IPS-NIHi11 (cell line): ENCODE data around the gene TUBB.
A peak's percentile ranks its signal among the peaks of the same experiment; 100 is the strongest.
"Not testable (repeated sequence)": the region's sequence is repeated elsewhere in the genome, so short reads cannot be mapped to it uniquely, and the experiment has no call there.

Experiments
- DNase-seq: peaks from one replicate; pipeline ENCODE4 v3.0.0; 2012; ENCODE audit warnings: mixed read lengths, low spot score

Gene TUBB

DNA sequence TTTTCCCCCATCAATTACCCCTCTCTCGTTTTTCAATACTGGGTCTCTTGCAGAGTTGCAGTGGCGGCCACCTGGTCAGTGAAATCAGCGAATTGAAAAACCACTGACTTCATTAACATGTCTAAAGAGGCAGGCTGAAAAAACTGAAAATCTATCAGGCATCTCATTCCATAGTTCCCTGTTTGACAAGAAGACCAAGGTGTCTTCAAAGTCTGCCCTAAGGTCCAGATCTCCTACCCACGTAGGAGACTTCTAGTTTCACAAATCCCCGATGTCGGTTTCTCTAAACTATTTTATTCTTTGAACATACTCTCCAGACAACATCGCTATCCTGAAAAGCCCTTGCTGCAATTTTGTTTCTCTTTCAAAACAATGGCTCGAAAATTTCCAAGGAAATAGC lies 796 bp upstream of the TUBB start:
- DNase-seq = no peak

DNA sequence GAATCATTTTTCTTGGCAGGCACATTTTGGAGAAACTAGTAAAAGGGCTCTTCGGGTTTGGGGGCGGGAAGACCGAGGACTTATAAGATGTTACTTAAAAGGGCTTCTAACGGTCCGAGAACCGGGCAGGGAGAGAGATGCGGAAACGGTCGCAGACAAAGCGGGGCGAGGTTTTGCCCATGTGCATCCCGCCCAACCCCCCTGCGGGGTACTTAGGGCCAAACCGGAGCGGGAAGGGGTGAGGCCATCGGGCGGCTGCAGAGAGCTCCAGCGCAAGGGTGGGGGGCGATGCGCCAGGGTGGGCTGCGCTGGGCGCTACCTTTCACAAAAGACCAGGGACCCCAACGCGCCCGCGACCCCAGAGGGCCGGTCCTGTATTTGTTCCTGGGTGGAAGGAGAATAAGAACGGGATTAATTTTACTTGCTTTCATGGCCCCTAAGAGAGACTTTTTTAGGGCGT lies 616 bp downstream of the TUBB start:
- DNase-seq = peak; percentile 20

DNA sequence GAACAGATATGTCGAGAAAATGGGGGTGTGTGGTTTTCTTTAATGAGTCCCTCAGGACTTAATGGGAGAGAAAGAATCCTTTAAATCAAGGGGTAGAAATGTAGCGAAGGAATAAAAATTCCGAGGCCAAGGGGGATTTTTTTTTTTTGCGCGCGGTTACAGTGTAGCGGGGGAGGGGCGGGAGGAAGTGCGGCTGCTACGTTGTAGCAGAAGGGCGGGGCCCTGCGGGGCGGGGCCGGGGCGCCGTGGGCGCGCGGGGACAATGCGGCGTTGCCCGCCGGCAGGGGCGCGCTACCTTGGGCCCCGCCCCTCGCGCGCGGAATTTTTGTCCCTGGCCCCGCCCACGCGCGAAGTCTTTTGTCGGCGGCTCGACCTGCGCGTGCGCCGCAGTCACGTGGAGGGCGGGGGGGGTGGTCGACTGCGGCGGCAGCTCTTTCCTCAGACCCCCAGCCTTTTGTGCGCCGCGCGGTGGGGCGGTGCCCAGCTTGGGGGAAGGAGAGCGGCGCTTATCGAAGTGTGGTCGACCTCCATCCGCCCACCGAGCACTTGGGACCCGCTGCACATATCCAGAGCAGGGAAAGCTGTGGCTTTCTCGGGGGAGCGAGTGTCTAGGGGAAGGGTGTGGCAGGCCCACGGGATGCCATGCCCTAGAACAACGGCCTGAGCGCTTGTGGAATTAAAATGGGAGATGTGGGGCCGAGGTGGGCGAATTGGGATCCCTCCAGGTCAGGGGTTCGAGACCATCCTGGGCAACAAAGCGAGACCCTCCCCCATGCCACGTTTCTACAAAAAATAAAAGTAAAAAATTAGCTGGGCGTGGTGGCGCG lies 1.3 kb downstream of the TUBB start:
- DNase-seq = peak; percentile 74

DNA sequence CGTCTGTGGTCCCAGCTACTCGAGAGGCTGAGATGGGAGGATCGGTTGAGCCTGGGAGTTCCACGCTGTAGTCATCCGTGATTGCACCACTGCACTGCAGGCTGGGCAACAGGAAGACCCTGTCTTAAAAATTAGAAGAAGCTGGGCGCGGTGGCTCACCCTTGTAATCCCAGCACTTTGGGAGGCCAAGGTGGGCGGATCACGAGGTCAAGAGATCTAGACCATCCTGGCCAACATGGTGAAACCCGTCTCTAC lies 1.8 kb downstream of the TUBB start:
- not testable (repeated sequence) for DNase-seq

DNA sequence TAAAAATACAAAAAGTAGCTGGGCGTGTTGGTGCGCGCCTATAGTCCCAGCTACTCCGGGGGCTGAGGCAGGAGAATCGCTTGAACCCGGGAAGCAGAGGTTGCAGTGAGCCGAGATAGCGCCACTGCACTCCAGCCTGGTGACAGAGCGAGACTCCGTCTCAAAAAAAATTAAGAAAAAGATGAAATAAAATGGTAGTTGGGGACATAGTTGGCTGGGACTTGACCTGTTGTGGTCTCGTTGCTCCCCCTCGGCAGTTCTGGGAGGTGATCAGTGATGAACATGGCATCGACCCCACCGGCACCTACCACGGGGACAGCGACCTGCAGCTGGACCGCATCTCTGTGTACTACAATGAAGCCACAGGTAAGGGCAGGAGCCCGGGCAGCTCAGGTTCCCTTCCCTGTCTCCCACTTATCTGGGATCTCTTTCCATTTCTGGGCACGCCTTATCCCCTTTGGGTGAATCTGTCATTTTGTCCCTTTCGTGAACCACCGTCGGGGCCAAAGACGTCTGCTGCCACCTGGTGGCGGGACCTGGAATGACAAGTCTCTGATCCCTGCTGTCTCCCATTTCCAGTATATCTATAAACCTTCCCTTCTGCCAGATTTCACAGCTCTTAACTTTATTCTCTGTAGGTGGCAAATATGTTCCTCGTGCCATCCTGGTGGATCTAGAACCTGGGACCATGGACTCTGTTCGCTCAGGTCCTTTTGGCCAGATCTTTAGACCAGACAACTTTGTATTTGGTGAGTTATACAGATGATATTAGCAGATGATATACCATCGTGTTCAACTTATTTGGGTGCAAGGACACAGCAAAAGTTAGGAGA lies 2.3 kb downstream of the TUBB start:
- DNase-seq = peak; percentile 54

DNA sequence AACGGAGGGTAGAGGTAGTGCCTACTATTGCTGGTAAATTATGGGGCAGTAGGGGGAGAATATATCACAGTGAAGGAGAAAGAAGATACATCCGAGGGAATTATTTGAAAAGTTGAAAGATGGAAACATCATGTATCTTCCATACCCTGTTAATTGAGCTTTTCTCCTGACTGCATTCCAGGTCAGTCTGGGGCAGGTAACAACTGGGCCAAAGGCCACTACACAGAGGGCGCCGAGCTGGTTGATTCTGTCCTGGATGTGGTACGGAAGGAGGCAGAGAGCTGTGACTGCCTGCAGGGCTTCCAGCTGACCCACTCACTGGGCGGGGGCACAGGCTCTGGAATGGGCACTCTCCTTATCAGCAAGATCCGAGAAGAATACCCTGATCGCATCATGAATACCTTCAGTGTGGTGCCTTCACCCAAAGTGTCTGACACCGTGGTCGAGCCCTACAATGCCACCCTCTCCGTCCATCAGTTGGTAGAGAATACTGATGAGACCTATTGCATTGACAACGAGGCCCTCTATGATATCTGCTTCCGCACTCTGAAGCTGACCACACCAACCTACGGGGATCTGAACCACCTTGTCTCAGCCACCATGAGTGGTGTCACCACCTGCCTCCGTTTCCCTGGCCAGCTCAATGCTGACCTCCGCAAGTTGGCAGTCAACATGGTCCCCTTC lies 3.1 kb downstream of the TUBB start:
- DNase-seq = not testable (repeated sequence)

DNA sequence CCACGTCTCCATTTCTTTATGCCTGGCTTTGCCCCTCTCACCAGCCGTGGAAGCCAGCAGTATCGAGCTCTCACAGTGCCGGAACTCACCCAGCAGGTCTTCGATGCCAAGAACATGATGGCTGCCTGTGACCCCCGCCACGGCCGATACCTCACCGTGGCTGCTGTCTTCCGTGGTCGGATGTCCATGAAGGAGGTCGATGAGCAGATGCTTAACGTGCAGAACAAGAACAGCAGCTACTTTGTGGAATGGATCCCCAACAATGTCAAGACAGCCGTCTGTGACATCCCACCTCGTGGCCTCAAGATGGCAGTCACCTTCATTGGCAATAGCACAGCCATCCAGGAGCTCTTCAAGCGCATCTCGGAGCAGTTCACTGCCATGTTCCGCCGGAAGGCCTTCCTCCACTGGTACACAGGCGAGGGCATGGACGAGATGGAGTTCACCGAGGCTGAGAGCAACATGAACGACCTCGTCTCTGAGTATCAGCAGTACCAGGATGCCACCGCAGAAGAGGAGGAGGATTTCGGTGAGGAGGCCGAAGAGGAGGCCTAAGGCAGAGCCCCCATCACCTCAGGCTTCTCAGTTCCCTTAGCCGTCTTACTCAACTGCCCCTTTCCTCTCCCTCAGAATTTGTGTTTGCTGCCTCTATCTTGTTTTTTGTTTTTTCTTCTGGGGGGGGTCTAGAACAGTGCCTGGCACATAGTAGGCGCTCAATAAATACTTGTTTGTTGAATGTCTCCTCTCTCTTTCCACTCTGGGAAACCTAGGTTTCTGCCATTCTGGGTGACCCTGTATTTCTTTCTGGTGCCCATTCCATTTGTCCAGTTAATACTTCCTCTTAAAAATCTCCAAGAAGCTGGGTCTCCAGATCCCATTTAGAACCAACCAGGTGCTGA lies 3.9 kb downstream of the TUBB start:
- not testable (repeated sequence) for DNase-seq

DNA sequence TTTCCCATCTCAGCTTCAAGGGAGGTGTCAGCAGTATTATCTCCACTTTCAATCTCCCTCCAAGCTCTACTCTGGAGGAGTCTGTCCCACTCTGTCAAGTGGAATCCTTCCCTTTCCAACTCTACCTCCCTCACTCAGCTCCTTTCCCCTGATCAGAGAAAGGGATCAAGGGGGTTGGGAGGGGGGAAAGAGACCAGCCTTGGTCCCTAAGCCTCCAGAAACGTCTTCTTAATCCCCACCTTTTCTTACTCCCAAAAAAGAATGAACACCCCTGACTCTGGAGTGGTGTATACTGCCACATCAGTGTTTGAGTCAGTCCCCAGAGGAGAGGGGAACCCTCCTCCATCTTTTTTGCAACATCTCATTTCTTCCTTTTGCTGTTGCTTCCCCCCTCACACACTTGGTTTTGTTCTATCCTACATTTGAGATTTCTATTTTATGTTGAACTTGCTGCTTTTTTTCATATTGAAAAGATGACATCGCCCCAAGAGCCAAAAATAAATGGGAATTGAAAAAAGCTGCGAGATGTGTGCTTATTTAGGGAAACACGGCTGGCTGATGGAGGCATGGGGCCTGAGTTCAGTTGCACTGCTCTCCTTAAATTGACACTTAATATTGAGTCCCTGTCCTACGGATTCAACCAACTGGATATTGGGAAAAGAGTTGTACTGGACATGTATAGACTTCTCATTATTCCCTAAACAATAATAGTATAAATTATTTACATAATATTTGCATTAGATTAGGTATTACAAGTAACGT lies 4.9 kb downstream of the TUBB start:
- DNase-seq = no peak

DNA sequence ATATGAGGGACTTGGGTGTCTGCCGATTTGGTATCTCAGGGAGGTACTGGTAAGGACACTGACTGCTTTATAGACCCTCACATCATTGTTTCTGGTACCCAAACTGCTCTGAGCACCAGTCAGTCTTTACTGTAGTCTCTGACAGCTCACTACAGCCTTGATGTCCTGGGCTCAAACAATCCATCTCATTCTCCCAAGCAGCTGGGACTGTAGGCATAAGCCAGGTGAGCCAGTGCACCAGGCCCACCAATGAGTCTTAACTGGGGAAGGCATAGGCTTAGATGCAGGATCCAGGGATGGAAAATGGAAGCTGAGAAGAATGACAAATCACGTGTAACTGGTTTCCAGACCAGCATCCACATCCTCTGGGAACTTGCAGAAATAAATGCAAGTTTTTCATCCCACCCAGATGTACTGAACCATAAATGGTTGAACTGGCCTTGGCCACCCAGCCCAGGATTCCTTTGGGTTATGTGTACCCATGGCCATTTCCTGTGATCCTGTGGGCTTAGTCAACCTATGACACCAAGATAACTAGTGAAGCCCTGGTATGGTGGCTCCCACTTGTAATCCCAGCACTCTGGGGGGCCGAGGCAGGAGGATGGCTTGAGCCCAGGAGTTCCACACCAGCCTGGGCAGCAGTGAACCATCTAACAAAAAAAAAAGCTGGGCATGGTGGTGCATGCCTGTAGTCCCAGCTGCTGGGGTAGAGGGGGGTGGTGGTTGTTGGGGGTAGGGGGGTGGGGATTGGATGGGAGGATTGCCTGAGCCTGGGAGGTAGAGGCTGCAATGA lies 5.8 kb downstream of the TUBB start:
- DNase-seq = no peak

DNA sequence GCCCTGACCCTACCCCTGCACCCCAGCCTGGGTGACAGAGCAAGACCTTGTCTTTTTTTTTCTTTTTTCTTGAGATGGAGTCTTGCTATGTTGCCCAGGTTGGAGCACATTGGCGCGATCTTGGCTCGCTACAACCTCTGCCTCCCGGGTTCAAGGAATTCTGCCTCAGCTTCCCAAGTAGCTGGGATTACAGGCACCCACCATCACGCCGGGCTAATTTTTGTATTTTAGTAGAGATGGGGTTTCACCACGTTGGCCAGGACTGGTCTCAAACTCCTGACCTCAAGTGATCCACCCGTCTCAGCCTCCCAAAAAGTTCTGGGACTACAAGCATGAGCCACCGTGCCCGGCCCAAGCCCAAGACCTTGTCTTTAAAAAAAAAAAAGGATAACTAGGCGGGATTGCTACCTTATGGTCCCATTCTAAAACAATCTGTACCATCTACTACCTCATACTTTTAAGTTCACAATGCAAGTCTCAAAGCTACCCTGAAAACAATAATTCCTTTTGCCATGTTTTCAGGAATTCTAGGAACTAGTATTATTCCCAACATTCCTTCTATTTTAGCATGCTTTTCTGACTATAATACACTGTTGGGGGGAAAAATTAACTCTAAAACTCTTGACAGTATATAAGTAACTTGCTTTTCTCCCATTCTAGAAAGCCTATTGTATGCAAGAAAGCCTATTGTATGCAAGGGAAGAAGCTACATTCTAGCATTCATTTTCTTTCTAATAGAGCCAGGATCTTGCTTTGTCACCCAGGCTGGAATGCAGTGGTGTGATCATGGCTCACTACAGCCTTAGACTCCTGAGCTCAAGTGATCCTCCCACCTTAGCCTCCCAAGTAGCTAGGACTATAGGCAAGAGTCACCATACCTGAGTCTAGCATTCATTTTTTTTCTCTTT lies 6.6 kb downstream of the TUBB start:
- no peak for DNase-seq

DNA sequence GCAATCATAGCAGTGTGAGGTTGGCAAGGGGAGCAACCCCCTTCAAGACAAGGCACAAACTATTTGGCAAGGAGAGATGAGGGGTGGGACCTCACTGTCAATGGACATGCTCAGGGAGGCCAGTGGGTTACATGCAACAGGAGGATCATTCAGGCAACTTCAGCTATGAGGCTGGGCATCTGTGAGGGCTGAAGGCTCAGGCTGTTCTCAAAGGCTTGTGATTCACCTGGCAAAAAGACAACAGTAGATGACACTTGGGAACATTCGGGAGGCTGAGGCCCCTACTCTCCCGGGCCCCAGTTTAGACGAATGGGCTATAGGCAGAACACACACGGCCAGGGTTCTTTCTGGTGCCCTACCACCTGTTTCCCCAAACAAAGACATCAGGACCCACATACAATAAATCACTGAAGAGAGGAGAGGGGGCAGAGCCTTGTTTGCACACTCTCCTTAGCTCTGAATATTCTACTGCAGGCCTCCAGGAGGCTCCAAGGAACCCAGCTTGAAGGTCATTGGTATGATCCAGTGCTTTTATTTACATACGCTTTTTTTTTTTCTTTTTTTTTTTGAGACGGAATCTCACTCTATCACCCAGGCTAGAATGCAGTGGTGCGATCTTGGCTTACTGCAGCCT lies 7.9 kb downstream of the TUBB start:
- no peak for DNase-seq

DNA sequence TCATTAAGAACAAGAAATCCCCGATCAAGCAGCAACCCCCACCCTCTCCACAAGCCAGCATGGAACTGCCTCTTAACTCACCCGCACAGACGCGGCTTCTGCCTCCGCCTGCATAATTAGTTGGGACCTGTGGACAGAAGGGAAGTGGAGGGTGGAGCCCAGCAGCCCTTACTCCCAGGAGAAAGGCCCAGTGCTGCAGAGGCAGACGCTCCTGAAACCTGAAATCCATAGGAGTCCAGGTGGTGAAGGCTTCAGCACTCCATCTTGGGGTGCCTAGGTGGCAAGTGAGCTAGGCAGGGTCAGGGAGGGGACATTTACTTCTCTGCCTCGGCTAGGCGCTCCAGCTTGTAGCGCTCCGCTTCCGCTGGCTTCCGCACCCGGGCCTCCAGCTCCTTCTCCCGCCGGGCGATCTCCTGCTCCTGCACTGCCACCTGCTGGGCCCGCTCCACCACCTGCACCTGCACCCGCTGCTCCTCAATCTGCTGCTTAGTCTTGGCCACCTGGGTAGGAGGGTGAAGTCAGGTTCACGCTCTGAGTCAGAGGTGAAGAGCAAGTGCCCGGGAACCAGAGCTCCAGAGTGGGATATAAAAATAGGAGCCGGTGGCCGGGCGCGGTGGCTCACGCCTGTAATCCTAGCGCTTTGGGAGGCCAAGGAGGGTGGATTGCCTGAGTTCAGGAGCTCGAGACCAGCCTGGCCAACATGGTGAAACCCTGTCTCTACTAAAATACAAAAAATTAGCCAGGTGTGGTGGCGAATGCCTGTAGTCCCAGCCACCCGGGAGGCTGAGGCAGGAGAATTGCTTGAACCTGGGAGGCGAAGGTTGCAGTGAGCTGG lies 10.7 kb downstream of the TUBB start:
- peak; percentile 73 for DNase-seq

DNA sequence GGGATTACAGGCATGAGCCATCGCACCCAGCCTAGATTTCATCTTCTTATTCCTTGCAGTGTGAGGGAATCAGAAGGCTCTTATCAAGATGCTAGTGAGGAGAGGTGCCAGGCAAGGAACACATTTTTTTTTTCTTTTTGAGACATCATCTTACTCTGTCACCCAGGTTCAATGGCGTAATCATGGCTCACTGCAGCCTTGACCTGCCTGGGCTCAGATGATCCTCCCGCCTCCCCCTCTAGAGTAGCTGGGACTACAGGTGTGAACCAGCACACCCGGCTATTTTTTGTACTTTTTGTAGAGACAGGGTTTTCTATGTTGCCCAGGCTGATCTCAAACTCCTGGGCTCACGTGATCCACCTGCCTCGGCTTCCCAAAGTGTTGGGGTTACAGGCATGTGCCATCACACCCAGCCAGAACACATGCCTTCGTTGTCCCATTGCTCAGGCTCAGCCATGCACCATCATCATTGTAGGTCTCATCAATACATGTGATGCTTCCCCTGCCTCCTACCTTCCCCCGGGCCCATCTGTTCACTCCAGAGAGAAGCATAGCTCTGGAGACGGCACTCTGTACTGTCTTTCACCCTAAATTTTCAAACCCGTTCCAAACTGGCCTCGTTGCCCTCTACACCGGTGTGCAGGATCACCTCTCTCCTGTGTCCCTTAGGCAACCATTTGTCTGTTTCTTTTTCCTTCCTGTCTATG lies 12.2 kb downstream of the TUBB start:
- DNase-seq = no peak

DNA sequence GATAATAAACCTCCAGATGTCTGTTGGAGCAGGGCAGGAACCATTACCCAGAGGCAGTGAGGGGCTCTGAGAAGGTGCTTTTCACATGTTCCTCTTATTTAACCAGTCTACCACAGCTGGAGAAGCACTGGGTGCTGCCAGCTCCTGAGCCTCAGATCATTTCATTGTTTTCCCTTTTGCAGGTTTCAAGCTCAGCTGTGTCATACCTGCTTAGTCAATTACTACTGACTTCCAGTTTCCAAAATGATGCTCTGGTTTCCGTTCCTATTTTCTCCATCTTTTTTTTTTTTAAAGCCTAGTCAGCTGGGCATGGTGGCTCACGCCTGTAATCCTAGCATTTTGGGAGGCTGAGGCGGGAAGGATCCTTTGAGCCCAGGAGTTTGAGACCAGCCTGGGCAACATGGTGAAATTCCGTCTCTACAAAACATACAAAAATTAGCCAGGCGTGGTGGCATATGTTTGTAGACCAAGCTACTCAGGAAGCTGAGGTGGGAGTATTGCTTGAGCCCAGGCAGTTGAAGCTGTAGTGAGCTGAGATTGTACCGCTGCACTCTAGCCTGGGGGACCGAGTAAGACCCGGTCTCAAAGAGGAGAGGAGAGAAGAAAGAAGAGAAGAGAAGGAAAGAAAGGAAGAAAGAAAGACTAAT lies 15.6 kb downstream of the TUBB start:
- DNase-seq = no peak

DNA sequence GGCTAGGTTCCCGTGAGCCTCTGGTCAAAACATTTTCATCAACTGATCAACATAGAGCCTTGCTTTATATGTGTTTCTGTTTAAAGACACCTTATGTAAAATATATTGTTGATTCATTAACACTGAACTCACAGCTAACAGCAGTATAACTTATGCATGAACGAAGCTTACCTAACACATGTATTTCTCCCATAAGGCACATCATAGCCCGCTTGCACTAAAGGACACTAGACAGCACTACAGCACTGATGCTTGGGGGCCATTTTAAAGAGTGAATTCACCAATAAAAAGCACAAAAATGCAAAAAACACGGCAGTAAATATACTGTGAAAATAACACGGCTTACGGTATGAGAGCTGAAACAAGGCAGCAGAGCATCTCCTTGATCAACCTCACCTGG lies 18.4 kb downstream of the TUBB start:
- no peak for DNase-seq

DNA sequence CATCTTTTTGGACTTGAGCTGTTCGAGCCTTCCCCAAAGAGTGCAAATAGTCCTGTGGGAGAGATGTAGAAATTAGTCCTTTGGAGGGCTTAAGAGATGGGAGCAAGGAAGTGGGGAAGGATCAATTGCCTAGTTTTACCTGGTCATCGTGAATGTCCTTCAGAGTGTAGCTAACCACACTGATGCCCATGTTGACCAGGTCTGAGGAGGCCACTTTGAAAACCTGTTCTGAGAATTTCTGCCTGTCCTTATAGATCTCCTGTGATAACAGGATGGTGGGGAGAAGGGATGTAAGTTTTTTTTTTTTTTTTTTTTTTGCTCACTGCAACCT lies 20.4 kb downstream of the TUBB start:
- DNase-seq = no peak
